ENCODE data around the gene PCGF3. TPM values are rescaled to one million over a fixed set of nuclear protein-coding genes. Genes with fewer than 3 reads are reported as not detected.
A peak's percentile ranks its signal among the peaks of the same experiment; 100 is the strongest.

Gene PCGF3
- total RNA-seq, 3 donors from 2014 or later = 45.5 to 66.9 (median 56.7) TPM

GRCh38 chr4:663046-663437 lies 42.6 kb upstream of the PCGF3 start:
- Histone ChIP-seq H3K36me3 (ENCODE audit: low read depth) (no peaks in the 10 kb centered on the region), H3K4me1 (ENCODE audit: low read depth) (peaks cover 3% of the 10 kb centered on the region), H3K4me3 (no peak overlapping the region), H3K9me3 (no peaks in the 10 kb centered on the region)
- no peak for TF ChIP-seq CTCF (IDR thresholded peaks at IDR 0.05)
- DNase-seq = peak in 1 of 3 donors; percentile 29
- ATAC-seq = no peak
- intact Hi-C loops (cut with DNase I, micrococcal nuclease) = no loop called here

GRCh38 chr4:663438-664428 lies 41.9 kb upstream of the PCGF3 start:
- no peak for TF ChIP-seq CTCF (IDR thresholded peaks at IDR 0.05)
- intact Hi-C loops (cut with DNase I, micrococcal nuclease) = no loop called here
- Histone ChIP-seq H3K9me3 (no peaks in the 10 kb centered on the region), H3K4me3 (peak overlapping the region; percentile 28), H3K4me1 (ENCODE audit: low read depth) (peaks cover 3% of the 10 kb centered on the region), H3K36me3 (ENCODE audit: low read depth) (no peaks in the 10 kb centered on the region)
- ATAC-seq (peak; percentile 67), DNase-seq (peak; percentile 66 to 81 (median 73))

GRCh38 chr4:664713-665231 lies 40.9 kb upstream of the PCGF3 start:
- intact Hi-C loops (cut with DNase I, micrococcal nuclease) = no loop called here
- ATAC-seq (no peak), DNase-seq (peak in 2 of 3 donors; percentile 20 to 51)
- Histone ChIP-seq H3K4me1 (ENCODE audit: low read depth) (peaks cover 3% of the 10 kb centered on the region), H3K9me3 (no peaks in the 10 kb centered on the region), H3K4me3 (no peak overlapping the region), H3K36me3 (ENCODE audit: low read depth) (no peaks in the 10 kb centered on the region)
- TF ChIP-seq CTCF (IDR thresholded peaks at IDR 0.05) = no peak

- ATAC-seq (no peak), DNase-seq (peak in 1 of 3 donors; percentile 45)
- TF ChIP-seq CTCF (IDR thresholded peaks at IDR 0.05) = no peak
Observed at GRCh38 chr4:665381-665750, 40.3 kb upstream of the PCGF3 start.

GRCh38 chr4:665751-666435 lies 39.7 kb upstream of the PCGF3 start:
- no peak for ATAC-seq
- H3K4me3 ChIP-seq = no peak overlapping the region
- H3K9me3 ChIP-seq = no peaks in the 10 kb centered on the region
- H3K36me3 ChIP-seq (ENCODE audit: low read depth) = no peaks in the 10 kb centered on the region
- intact Hi-C loops (cut with DNase I, micrococcal nuclease) = no loop called here
- no peak for TF ChIP-seq CTCF (IDR thresholded peaks at IDR 0.05)
- peaks cover 3% of the 10 kb centered on the region for H3K4me1 ChIP-seq (ENCODE audit: low read depth)
- DNase-seq = peak in 2 of 3 donors; percentile 20 to 44

More at GRCh38 chr4:665381-665750, 40.3 kb upstream of the PCGF3 start:
- H3K9me3 ChIP-seq = no peaks in the 10 kb centered on the region
- H3K4me3 ChIP-seq = no peak overlapping the region
- peaks cover 3% of the 10 kb centered on the region for H3K4me1 ChIP-seq (ENCODE audit: low read depth)
- H3K36me3 ChIP-seq (ENCODE audit: low read depth) = no peaks in the 10 kb centered on the region
- intact Hi-C loops (cut with DNase I, micrococcal nuclease) = no loop called here
